Cardiac fibroblast (primary cell): ENCODE results near the gene PILRB.

Experiments
- DNase-seq, 2 donors: peaks; one replicate each; pipeline versions ENCODE4 v3.0.0 to v3.0.0-alpha.2; 2010; ENCODE audit warnings: low read depth in 2 of 2
- H3K4me3 ChIP-seq, 2 donors: replicated peaks in 1 of 2; 1 replicate in 1 of 2; 2 replicates in 1 of 2; pipeline ENCODE4 v1.5.1; 2011; ENCODE audit warnings: low read depth in 2 of 2, low read length in 2 of 2, mild to moderate bottlenecking in 2 of 2, moderate library complexity in 1 of 2
- CTCF ChIP-seq: IDR thresholded peaks from one replicate; pipeline ENCODE4 v1.5.1; 2011; ENCODE audit warnings: low read depth, mild to moderate bottlenecking, low read length, inconsistent platforms

Gene PILRB

GRCh38 chr7:100401811-100402210 is 43.9 kb downstream of the PILRB start:
- no peak for DNase-seq
- no peak overlapping the region for H3K4me3 ChIP-seq
- TF ChIP-seq CTCF: no peak

- no peak overlapping the region for H3K4me3 ChIP-seq
- DNase-seq: no peak
- TF ChIP-seq CTCF: no peak
Measured at GRCh38 chr7:100402241-100402640, 44.3 kb downstream of the PILRB start.

- DNase-seq: peak; percentile 54 to 71
- no peak for TF ChIP-seq CTCF
Measured at GRCh38 chr7:100406767-100407166, 48.9 kb downstream of the PILRB start.

GRCh38 chr7:100407285-100408180 is 49.6 kb downstream of the PILRB start:
- DNase-seq: peak; percentile 86 to 89

More at GRCh38 chr7:100406767-100407166, 48.9 kb downstream of the PILRB start:
- no peak overlapping the region for H3K4me3 ChIP-seq

GRCh38 chr7:100411101-100411500 is 53.2 kb downstream of the PILRB start:
- H3K4me3 ChIP-seq: no peak overlapping the region
- DNase-seq: no peak
- TF ChIP-seq CTCF: no peak

More at GRCh38 chr7:100407285-100408180, 49.6 kb downstream of the PILRB start:
- no peak overlapping the region for H3K4me3 ChIP-seq
- TF ChIP-seq CTCF: peak; percentile 67

GRCh38 chr7:100413346-100413745 is 55.4 kb downstream of the PILRB start:
- no peak for TF ChIP-seq CTCF
- H3K4me3 ChIP-seq: no peak overlapping the region
- DNase-seq: no peak
